GM12878 (cell line): ENCODE data around the gene CIAO2B. TPM values are rescaled to one million over a fixed set of nuclear protein-coding genes. Genes with fewer than 3 reads are reported as not detected.

ENCODE experiments used
- ATAC-seq: fragments of 200-7000 bp; cut with Tn5 transposase; 3 replicates; pipeline ENCODE4 v1.9.1; 2020; ENCODE audit warnings: mild to moderate bottlenecking, moderate library complexity
- BruUV-seq: library from RNA; stranded (reverse); fragments of 400-500 nt; replicated peaks from 2 replicates; lab custom pipeline; 2021; lab: Mats Ljungman, UMichigan
- CTCF ChIA-PET: fragments of 300-600 bp; sonication (Branson Sonifier 250); formaldehyde crosslinking; extraction: SDS; loops from one replicate; lab custom pipeline; 2021; ENCODE audit warnings: inconsistent platforms; lab: Yijun Ruan, JAX
- POLR2A ChIA-PET: fragments of 350-600 bp; formaldehyde crosslinking; extraction: SDS; loops from one replicate; lab custom pipeline; 2021; ENCODE audit warnings: inconsistent platforms; lab: Charles Lee
- RAD21 ChIA-PET: fragments of 300-600 bp; sonication (Branson Sonifier 250); formaldehyde crosslinking; loops from one replicate; lab custom pipeline; 2023; ENCODE audit warnings: antibody characterized with exemption; ENCODE audit not compliant: unreplicated experiment; lab: Charles Lee
- SMC1A ChIA-PET: fragments of 300-600 bp; sonication (Branson Sonifier 250); formaldehyde crosslinking; loops from one replicate; lab custom pipeline; 2023; ENCODE audit not compliant: unreplicated experiment, uncharacterized antibody; lab: Charles Lee
- DNase-seq: peaks from one replicate; pipeline ENCODE4 v3.0.0-alpha.2; 2011; ENCODE audit warnings: low read depth, low spot score
- FAIRE-seq: peaks from 3 replicates; lab custom pipeline; 2011; peaks lifted over from hg19 to GRCh38; lab: Jason Lieb, UNC
- H2AFZ ChIP-seq: 2 replicates; pipeline ENCODE4 v1.6.0; 2011; ENCODE audit warnings: low read depth, low read length, control low read depth; ENCODE audit not compliant: control insufficient read depth
- H3K27ac ChIP-seq: 2 replicates; pipeline ENCODE4 v1.5.1; 2011; ENCODE audit warnings: control low read depth; ENCODE audit not compliant: control insufficient read depth, insufficient read depth
- H3K27me3 ChIP-seq, 2 experiments: replicated peaks in 1 of 2; 2 replicates each; pipeline versions ENCODE4 v1.6.0 to v1.6.1; 2011; ENCODE audit warnings: low read length in 1 of 2; ENCODE audit not compliant: control insufficient read depth in 2 of 2, insufficient read depth in 2 of 2
- H3K36me3 ChIP-seq, 2 experiments: 2 replicates each; pipeline ENCODE4 v1.5.1; 2011; ENCODE audit warnings: low read length in 1 of 2; ENCODE audit not compliant: control insufficient read depth in 2 of 2, insufficient read depth in 2 of 2
- H3K4me1 ChIP-seq: 2 replicates; pipeline ENCODE4 v1.6.1; 2011; ENCODE audit warnings: mild to moderate bottlenecking, low read length, moderate library complexity, mixed read lengths; ENCODE audit not compliant: control insufficient read depth, insufficient read depth
- H3K4me2 ChIP-seq: 2 replicates; pipeline ENCODE4 v1.6.0; 2011; ENCODE audit warnings: control low read depth; ENCODE audit not compliant: control insufficient read depth, insufficient read depth
- H3K4me3 ChIP-seq: fragments of 200-600 bp; sonication (generic); 2 replicates; pipeline ENCODE4 v1.5.1; 2016
- H3K79me2 ChIP-seq: 2 replicates; pipeline ENCODE4 v1.6.0; 2011; ENCODE audit warnings: low read length; ENCODE audit not compliant: control insufficient read depth, insufficient read depth
- H3K9ac ChIP-seq: 2 replicates; pipeline ENCODE4 v1.8.0; 2011; ENCODE audit warnings: low read length, control low read depth, mixed read lengths; ENCODE audit not compliant: control insufficient read depth, insufficient read depth
- H3K9me3 ChIP-seq: replicated peaks from 3 replicates; pipeline ENCODE4 v1.5.1; 2011; ENCODE audit warnings: mild to moderate bottlenecking, low read length; ENCODE audit not compliant: control insufficient read depth, insufficient read depth
- H4K20me1 ChIP-seq: 2 replicates; pipeline ENCODE4 v1.6.0; 2011; ENCODE audit not compliant: control insufficient read depth, insufficient read depth
- PKNOX1 ChIP-seq: fragments of 450-650 bp; IDR thresholded peaks from 2 replicates; pipeline ENCODE4 v1.6.1; 2016; ENCODE audit warnings: mild to moderate bottlenecking
- SKIL ChIP-seq: fragments of 450-650 bp; IDR thresholded peaks from 2 replicates; pipeline ENCODE4 v1.6.1; 2017; ENCODE audit warnings: mild to moderate bottlenecking, low read depth, inconsistent platforms; ENCODE audit not compliant: poor library complexity, severe bottlenecking
- TARDBP ChIP-seq: IDR thresholded peaks from 2 replicates; pipeline ENCODE4 v1.6.1; 2016; ENCODE audit warnings: borderline replicate concordance
- WGBS: methylation state at CpG from one replicate; pipeline ENCODE4 v1.1.6; 2016; ENCODE audit warnings: low lambda C conversion rate; ENCODE audit not compliant: insufficient replicate concordance, insufficient coverage; ENCODE audit errors: missing lambda C conversion rate; 5-methylcytosine and 5-hydroxymethylcytosine counted together
- in situ Hi-C: fragments of 300-500 bp; cut with MboI; formaldehyde crosslinking; loops from 9 replicates; pipeline ENCODE4 v1.14.3; 2018; ENCODE audit warnings: mixed read lengths
- intact Hi-C: fragments of 100-400 bp; cut with micrococcal nuclease; formaldehyde crosslinking; loops from one replicate; pipeline ENCODE4 v1.14.2; 2022; ENCODE audit not compliant: unreplicated experiment
- polyA plus RNA-seq, 11 experiments: library from polyadenylated mRNA; depleted of rRNA in 4 of 11; unstranded in 6 of 11; stranded (reverse) in 5 of 11; fragments of >200 nt; fragmentation: Nextera tagmentation in 4 of 11; fragmentation: Illumina TruSeq in 1 of 11; extraction: Ambion mirVana in 4 of 11; extraction: Trizol in 1 of 11; gene quantifications; 1 replicate in 1 of 11; 2 replicates in 10 of 11; pipeline versions ENCODE4 v1.2.1 to v1.2.3, GENCODE V29; 2011 to 2016; ENCODE audit warnings: inconsistent platforms in 2 of 11, missing spikeins in 2 of 11, low read depth in 1 of 11
- total RNA-seq, 4 experiments: library from RNA; depleted of rRNA in 3 of 4; stranded (reverse); fragments of >200 nt in 3 of 4; fragmentation: Illumina TruSeq in 1 of 4; extraction: Trizol in 1 of 4; gene quantifications; 2 replicates each; pipeline versions ENCODE4 v1.2.1 to v1.2.3, GENCODE V29; 2013 to 2021

CIAO2B gene
- total and polyA plus RNA-seq, 10 of the 15 experiments (the other 5 are each of a cell fraction or from before 2014, with no cell fraction given), result 76.4 to 241 (median 138) TPM

GRCh38 chr16:66921729-66922450 lies 12.3 kb downstream of the CIAO2B start:
- no peak for FAIRE-seq
- CTCF ChIA-PET, result interaction anchor here (1.0 kb wide), 1 partner anchor 12 kb away, joined by 3 read pairs; no protein-coding TSS in a partner anchor
- in situ Hi-C loops, result no loop called here
- POLR2A ChIA-PET, result interaction anchor here (0.6 kb wide), 1 partner anchor 1675 kb away, joined by 3 read pairs; no protein-coding TSS in a partner anchor
- Histone ChIP-seq H3K27ac (no peak overlapping the region), H3K4me2 (no peak overlapping the region), H3K79me2 (no peaks in the 10 kb centered on the region), H3K36me3 (no peaks in the 10 kb centered on the region), H2AFZ (no peak overlapping the region)
- SMC1A ChIA-PET, result no interaction called here
- no peak for ATAC-seq
- TF ChIP-seq PKNOX1 (no peak), TARDBP (no peak), SKIL (no peak)
- TF ChIP-seq, all 136 proteins: peak for 0
- 54% methylated on average over 35 of the region's 42 CpGs for WGBS
- no TSS peak for BruUV-seq
- RAD21 ChIA-PET, result interaction anchor here (1.0 kb wide), 1 partner anchor 12 kb away, joined by 3 read pairs; no protein-coding TSS in a partner anchor
- Histone ChIP-seq H3K9me3 (no peaks in the 10 kb centered on the region), H3K4me3 (no peak overlapping the region), H3K9ac (no peak overlapping the region), H4K20me1 (no peaks in the 10 kb centered on the region), H3K27me3 (peaks cover 0 to 3% of the 10 kb centered on the region in 2 experiments; a peak in 3 of 4 replicates), H3K4me1 (peaks cover 13% of the 10 kb centered on the region)
- DNase-seq, result no peak
- intact Hi-C loops, result no loop called here
